Gastroesophageal sphincter (tissue), 4 donors: ENCODE data around the gene CDC42BPB. TPM values are rescaled to one million over a fixed set of nuclear protein-coding genes. Genes with fewer than 3 reads are reported as not detected.

Experiments
- ATAC-seq: fragments of 150-250 bp; one replicate; pipeline ENCODE4 v1.9.1; 2016; ENCODE audit warnings: mild to moderate bottlenecking, moderate library complexity
- H3K27ac ChIP-seq, 4 donors: fragments of 200-600 bp; sonication (generic) in 3 of 4; 1 replicate in 3 of 4; 2 replicates in 1 of 4; pipeline ENCODE4 v1.5.1; 2016 to 2019
- H3K27me3 ChIP-seq: fragments of 200-600 bp; sonication (generic); one replicate; pipeline ENCODE4 v1.5.1; 2019
- H3K36me3 ChIP-seq, 2 donors: fragments of 200-600 bp; sonication (generic); one replicate each; pipeline ENCODE4 v1.5.1; 2019; ENCODE audit warnings: control low read depth in 1 of 2
- H3K4me1 ChIP-seq, 3 donors: fragments of 200-600 bp; sonication (generic); 1 replicate in 2 of 3; 2 replicates in 1 of 3; pipeline ENCODE4 v1.5.1; 2016 to 2019; ENCODE audit warnings: control low read depth in 2 of 3
- H3K4me3 ChIP-seq, 2 donors: fragments of 200-600 bp; sonication (generic); one replicate each; pipeline ENCODE4 v1.5.1; 2019; ENCODE audit warnings: mild to moderate bottlenecking in 1 of 2, moderate library complexity in 1 of 2
- H3K9me3 ChIP-seq, 3 donors: fragments of 200-600 bp; sonication (generic); one replicate each; pipeline ENCODE4 v1.5.1; 2017 to 2019; ENCODE audit warnings: control low read depth in 2 of 3
- EP300 ChIP-seq: sonication (generic); formaldehyde crosslinking; IDR thresholded peaks from one replicate; pipeline ENCODE4 v1.6.1; 2017; ENCODE audit warnings: antibody characterized with exemption, mild to moderate bottlenecking
- POLR2A ChIP-seq, 2 donors: fragments of 450-650 bp; IDR thresholded peaks; one replicate each; pipeline ENCODE4 v1.6.1; 2017; ENCODE audit warnings: antibody characterized with exemption in 2 of 2, mild to moderate bottlenecking in 2 of 2, moderate library complexity in 1 of 2
- POLR2AphosphoS5 ChIP-seq: sonication (generic); formaldehyde crosslinking; IDR thresholded peaks from one replicate; pipeline ENCODE4 v1.6.1; 2017; ENCODE audit warnings: antibody characterized with exemption
- WGBS, 2 donors: methylation state at CpG; one replicate each; pipeline ENCODE4 v1.1.5; 2018; ENCODE audit warnings: low coverage in 1 of 2; 5-methylcytosine and 5-hydroxymethylcytosine counted together
- total RNA-seq, 4 donors: library from RNA; depleted of rRNA; stranded (reverse); fragments of >200 nt; gene quantifications; one replicate each; pipeline ENCODE4 v1.1.0, GENCODE V29; 2016
- TF ChIP-seq, protein P1 (sequence below), 4 experiments: fragments of 200-600 bp in 2 of 4; fragments of 450-650 bp in 2 of 4; sonication (generic) in 1 of 4; IDR thresholded peaks; one replicate each; pipeline ENCODE4 v1.5.1; 2017 to 2019; ENCODE audit warnings: antibody characterized with exemption in 4 of 4, mild to moderate bottlenecking in 2 of 4, moderate library complexity in 2 of 4

Gene CDC42BPB
- total RNA-seq, 4 donors from 2014 or later = 86.7 to 151 (median 97.3) TPM

GRCh38 chr14:102945346-102946130 is 111.8 kb downstream of the CDC42BPB start:
- no peak for ATAC-seq
- peaks cover 0 to 95% of the 10 kb centered on the region in 2 donors for H3K36me3 ChIP-seq
- TF ChIP-seq, protein P1, sequence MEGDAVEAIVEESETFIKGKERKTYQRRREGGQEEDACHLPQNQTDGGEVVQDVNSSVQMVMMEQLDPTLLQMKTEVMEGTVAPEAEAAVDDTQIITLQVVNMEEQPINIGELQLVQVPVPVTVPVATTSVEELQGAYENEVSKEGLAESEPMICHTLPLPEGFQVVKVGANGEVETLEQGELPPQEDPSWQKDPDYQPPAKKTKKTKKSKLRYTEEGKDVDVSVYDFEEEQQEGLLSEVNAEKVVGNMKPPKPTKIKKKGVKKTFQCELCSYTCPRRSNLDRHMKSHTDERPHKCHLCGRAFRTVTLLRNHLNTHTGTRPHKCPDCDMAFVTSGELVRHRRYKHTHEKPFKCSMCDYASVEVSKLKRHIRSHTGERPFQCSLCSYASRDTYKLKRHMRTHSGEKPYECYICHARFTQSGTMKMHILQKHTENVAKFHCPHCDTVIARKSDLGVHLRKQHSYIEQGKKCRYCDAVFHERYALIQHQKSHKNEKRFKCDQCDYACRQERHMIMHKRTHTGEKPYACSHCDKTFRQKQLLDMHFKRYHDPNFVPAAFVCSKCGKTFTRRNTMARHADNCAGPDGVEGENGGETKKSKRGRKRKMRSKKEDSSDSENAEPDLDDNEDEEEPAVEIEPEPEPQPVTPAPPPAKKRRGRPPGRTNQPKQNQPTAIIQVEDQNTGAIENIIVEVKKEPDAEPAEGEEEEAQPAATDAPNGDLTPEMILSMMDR (IDR thresholded peaks at IDR 0.05) = no peak
- TF ChIP-seq EP300 (no peak), POLR2AphosphoS5 (no peak)

DNA sequence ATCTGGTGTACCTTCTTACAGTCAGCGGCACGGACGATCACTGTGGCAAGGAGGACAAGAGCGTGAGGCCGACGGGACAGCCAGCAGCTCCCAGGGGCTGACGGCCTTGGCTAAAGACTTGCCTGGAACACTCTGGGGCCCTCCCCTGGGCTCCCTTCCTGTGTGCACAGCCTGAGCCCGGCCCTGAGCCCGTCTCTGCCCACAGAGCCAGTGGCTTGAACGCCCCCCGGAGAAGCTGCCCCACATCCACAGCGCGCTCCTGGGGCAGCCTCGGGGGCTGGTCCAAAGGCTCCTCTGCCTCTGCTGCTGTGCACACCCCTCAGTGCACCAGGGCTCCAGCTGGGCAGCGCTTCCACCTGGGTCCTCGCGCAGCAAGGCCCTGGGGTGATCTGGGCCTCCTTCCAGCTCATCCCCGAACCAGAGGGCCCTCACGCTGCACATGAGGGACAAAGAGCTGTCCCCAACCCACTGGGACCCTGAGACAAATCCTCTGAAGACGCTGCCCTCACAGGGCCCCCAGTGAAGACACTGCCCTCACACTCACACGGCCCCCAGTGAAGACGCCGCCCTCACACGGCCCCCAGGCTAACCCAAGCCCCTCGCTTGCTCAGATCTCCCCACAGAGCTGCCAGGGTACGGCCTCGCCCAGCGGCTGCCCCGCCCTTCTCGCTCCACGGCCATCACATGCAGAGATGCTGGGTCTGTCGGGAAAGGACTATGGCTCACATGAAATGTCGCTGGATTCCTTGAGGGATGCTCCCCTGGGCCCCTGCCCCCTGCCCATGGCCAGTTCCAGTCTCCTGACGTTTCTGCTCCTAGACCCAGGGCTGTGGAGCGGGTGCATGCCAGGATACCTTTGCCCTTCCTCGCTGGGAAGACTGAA is 112.7 kb downstream of the CDC42BPB start:
- Histone ChIP-seq H3K36me3 (peaks cover 0 to 95% of the 10 kb centered on the region in 2 donors), H3K9me3 (no peaks in the 10 kb centered on the region), H3K27me3 (no peaks in the 10 kb centered on the region), H3K4me1 (peaks cover 3 to 31% (median 10%) of the 10 kb centered on the region in 3 donors), H3K27ac (no peak overlapping the region), H3K4me3 (no peak overlapping the region)
- no peak for ATAC-seq
- 80% methylated on average over 1 of the region's 36 CpGs; no CpG with 5 or more reads in 1 of the 2 donors for WGBS, 2 donors
- TF ChIP-seq POLR2AphosphoS5 (no peak), EP300 (no peak), POLR2A (IDR thresholded peaks at IDR 0.05) (no peak)
- TF ChIP-seq, protein P1 (IDR thresholded peaks at IDR 0.05) = no peak

More at GRCh38 chr14:102945346-102946130, 111.8 kb downstream of the CDC42BPB start:
- Histone ChIP-seq H3K4me1 (peaks cover 3 to 33% (median 14%) of the 10 kb centered on the region in 3 donors), H3K9me3 (no peaks in the 10 kb centered on the region), H3K4me3 (no peak overlapping the region), H3K27ac (no peak overlapping the region), H3K27me3 (no peaks in the 10 kb centered on the region)
- WGBS, 2 donors = 0 to 94% methylated on average over 1 to 6 of the region's 29 CpGs

- 92 to 100% methylated on average over 1 to 9 of the region's 15 CpGs for WGBS, 2 donors
- Histone ChIP-seq H3K9me3 (no peaks in the 10 kb centered on the region), H3K27ac (no peak overlapping the region), H3K4me3 (no peak overlapping the region), H3K36me3 (peaks cover 0 to 95% of the 10 kb centered on the region in 2 donors), H3K4me1 (peaks cover 3 to 24% (median 5%) of the 10 kb centered on the region in 3 donors), H3K27me3 (no peaks in the 10 kb centered on the region)
- ATAC-seq = no peak
- no peak for TF ChIP-seq POLR2AphosphoS5
- TF ChIP-seq, protein P1 (IDR thresholded peaks at IDR 0.05) = no peak
Observed at GRCh38 chr14:102943979-102944378, 113.4 kb downstream of the CDC42BPB start.

- Histone ChIP-seq H3K4me1 (peaks cover 3 to 20% (median 5%) of the 10 kb centered on the region in 3 donors), H3K4me3 (no peak overlapping the region), H3K36me3 (peaks cover 0 to 95% of the 10 kb centered on the region in 2 donors), H3K27ac (no peak overlapping the region), H3K9me3 (no peaks in the 10 kb centered on the region), H3K27me3 (no peaks in the 10 kb centered on the region)
- no peak for ATAC-seq
- WGBS, 2 donors = 60 to 84% methylated on average over 2 to 5 of the region's 16 CpGs
- TF ChIP-seq, protein P1 (IDR thresholded peaks at IDR 0.05) = no peak
- TF ChIP-seq POLR2A (IDR thresholded peaks at IDR 0.05) (no peak), EP300 (no peak), POLR2AphosphoS5 (no peak)
Observed at GRCh38 chr14:102943454-102943853, 113.9 kb downstream of the CDC42BPB start.
